Parathyroid adenoma (tissue), 2 donors: ENCODE results near the gene LAMB4.

ENCODE experiments used
- H2AFZ ChIP-seq: fragments of 300-600 bp; sonication (generic); one replicate; pipeline ENCODE4 v1.7.0; 2017; ENCODE audit warnings: antibody characterized with exemption, mild to moderate bottlenecking
- H3K27ac ChIP-seq: fragments of 300-600 bp; sonication (generic); one replicate; pipeline ENCODE4 v1.7.0; 2017
- H3K27me3 ChIP-seq: fragments of 300-600 bp; sonication (generic); one replicate; pipeline ENCODE4 v1.7.0; 2017; ENCODE audit warnings: low read length; ENCODE audit not compliant: control insufficient read depth, insufficient read depth
- H3K36me3 ChIP-seq: fragments of 300-600 bp; sonication (generic); one replicate; pipeline ENCODE4 v1.7.0; 2017; ENCODE audit warnings: low read length; ENCODE audit not compliant: control insufficient read depth, insufficient read depth
- H3K4me1 ChIP-seq: fragments of 300-600 bp; sonication (generic); one replicate; pipeline ENCODE4 v1.7.0; 2017; ENCODE audit warnings: control low read depth
- H3K4me2 ChIP-seq: fragments of 300-600 bp; sonication (generic); one replicate; pipeline ENCODE4 v1.7.0; 2017; ENCODE audit warnings: low read length
- H3K4me3 ChIP-seq: fragments of 300-600 bp; sonication (generic); one replicate; pipeline ENCODE4 v1.7.0; 2017; ENCODE audit warnings: low read depth, low read length
- H3K79me2 ChIP-seq: fragments of 300-600 bp; sonication (generic); one replicate; pipeline ENCODE4 v1.7.0; 2017; ENCODE audit warnings: control low read depth
- H3K9ac ChIP-seq: fragments of 300-600 bp; sonication (generic); one replicate; pipeline ENCODE4 v1.7.0; 2017; ENCODE audit warnings: mild to moderate bottlenecking
- H3K9me3 ChIP-seq: fragments of 300-600 bp; sonication (generic); one replicate; pipeline ENCODE4 v1.7.0; 2017; ENCODE audit warnings: low read length; ENCODE audit not compliant: control insufficient read depth
- TF ChIP-seq, protein P1 (sequence below): fragments of 300-600 bp; sonication (generic); IDR thresholded peaks from one replicate; pipeline ENCODE4 v1.7.0; 2017; ENCODE audit warnings: antibody characterized with exemption, mild to moderate bottlenecking
- donor health status: primary hyperparathyroidism.

LAMB4 gene, protein sequence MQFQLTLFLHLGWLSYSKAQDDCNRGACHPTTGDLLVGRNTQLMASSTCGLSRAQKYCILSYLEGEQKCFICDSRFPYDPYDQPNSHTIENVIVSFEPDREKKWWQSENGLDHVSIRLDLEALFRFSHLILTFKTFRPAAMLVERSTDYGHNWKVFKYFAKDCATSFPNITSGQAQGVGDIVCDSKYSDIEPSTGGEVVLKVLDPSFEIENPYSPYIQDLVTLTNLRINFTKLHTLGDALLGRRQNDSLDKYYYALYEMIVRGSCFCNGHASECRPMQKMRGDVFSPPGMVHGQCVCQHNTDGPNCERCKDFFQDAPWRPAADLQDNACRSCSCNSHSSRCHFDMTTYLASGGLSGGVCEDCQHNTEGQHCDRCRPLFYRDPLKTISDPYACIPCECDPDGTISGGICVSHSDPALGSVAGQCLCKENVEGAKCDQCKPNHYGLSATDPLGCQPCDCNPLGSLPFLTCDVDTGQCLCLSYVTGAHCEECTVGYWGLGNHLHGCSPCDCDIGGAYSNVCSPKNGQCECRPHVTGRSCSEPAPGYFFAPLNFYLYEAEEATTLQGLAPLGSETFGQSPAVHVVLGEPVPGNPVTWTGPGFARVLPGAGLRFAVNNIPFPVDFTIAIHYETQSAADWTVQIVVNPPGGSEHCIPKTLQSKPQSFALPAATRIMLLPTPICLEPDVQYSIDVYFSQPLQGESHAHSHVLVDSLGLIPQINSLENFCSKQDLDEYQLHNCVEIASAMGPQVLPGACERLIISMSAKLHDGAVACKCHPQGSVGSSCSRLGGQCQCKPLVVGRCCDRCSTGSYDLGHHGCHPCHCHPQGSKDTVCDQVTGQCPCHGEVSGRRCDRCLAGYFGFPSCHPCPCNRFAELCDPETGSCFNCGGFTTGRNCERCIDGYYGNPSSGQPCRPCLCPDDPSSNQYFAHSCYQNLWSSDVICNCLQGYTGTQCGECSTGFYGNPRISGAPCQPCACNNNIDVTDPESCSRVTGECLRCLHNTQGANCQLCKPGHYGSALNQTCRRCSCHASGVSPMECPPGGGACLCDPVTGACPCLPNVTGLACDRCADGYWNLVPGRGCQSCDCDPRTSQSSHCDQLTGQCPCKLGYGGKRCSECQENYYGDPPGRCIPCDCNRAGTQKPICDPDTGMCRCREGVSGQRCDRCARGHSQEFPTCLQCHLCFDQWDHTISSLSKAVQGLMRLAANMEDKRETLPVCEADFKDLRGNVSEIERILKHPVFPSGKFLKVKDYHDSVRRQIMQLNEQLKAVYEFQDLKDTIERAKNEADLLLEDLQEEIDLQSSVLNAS (N-terminal part only)

DNA sequence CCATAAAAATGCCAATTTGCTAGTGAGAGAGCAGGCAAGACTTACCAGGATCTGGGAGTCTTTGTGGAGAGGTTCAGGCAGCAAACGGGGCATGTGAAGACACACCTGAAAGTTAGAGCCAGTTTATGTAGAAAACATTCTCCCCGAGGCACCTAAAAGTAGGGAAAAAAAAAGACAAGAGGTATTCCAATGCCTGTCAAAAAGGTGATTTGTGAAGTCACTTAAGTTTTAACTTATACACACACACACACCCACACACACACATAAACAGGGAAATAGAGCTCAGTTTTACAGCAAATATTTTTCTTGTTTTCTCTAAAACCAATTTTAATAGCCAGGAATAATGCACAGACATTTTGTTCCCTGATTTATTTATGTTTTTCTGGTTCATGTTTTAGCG, at the start of gene LAMB4:
Gene LAMB4, minus strand, starts transcription at position 101 of the 400 bp plus-strand sequence. CDS start 7,197 bp downstream, outside the sequence.
- Histone ChIP-seq H3K4me1 (no peaks in the 10 kb centered on the region), H3K79me2 (no peaks in the 10 kb centered on the region), H3K4me3 (no peak within 1 kb of the TSS), H3K27ac (no peak within 1 kb of the TSS), H2AFZ (no peak within 1 kb of the TSS), H3K9me3 (no peaks in the 10 kb centered on the region), H3K27me3 (no peaks in the 10 kb centered on the region), H3K4me2 (no peak within 1 kb of the TSS), H3K9ac (no peak within 1 kb of the TSS), H3K36me3 (no peaks in the 10 kb centered on the region)
- TF ChIP-seq, protein P1, sequence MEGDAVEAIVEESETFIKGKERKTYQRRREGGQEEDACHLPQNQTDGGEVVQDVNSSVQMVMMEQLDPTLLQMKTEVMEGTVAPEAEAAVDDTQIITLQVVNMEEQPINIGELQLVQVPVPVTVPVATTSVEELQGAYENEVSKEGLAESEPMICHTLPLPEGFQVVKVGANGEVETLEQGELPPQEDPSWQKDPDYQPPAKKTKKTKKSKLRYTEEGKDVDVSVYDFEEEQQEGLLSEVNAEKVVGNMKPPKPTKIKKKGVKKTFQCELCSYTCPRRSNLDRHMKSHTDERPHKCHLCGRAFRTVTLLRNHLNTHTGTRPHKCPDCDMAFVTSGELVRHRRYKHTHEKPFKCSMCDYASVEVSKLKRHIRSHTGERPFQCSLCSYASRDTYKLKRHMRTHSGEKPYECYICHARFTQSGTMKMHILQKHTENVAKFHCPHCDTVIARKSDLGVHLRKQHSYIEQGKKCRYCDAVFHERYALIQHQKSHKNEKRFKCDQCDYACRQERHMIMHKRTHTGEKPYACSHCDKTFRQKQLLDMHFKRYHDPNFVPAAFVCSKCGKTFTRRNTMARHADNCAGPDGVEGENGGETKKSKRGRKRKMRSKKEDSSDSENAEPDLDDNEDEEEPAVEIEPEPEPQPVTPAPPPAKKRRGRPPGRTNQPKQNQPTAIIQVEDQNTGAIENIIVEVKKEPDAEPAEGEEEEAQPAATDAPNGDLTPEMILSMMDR, result no peak

DNA sequence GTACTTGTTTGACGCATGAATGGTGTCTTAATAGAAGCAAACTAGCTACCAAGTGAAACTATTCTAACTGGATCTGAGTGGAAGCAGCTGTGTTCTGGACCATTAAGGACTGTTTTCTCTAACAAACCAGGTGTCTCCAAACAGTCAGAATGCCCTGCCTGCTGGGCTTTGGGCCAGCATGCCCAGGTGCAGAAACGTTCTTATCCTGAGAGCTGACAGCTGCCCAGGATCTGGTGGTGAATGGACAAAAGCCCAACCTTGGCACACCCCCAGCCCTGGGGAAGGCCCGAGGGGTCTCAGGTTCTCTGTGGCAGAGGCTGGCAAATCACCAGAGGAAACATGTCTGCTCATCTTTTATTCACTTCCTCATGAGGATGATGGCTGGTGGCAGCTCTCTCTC, 48.2 kb upstream of the LAMB4 start:
- Histone ChIP-seq H3K9ac (no peak overlapping the region), H3K36me3 (no peaks in the 10 kb centered on the region), H3K27me3 (no peaks in the 10 kb centered on the region), H3K4me1 (no peaks in the 10 kb centered on the region), H3K4me2 (no peak overlapping the region), H3K79me2 (no peaks in the 10 kb centered on the region), H3K4me3 (no peak overlapping the region), H3K27ac (no peak overlapping the region), H3K9me3 (no peaks in the 10 kb centered on the region), H2AFZ (no peak overlapping the region)
- TF ChIP-seq, protein P1, result no peak

DNA sequence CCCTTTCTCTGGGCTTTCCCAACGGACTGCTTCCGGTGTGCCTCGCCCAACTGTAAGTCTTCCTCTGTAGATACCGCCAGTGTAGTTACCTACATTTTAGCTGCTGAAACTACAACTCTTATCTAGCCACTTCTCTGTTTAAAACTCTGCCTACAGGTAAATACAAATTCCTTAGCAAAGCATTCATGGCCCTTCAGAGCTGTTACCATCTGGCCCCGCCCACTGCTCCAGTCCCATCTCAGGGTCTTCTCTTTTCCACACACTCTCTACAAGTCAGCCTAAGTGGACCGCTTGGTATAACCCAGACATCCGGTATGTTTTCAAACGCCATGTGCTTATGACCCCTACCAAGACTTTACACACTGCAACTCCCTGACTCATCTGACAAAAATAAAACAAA, 41.0 kb upstream of the LAMB4 start:
- Histone ChIP-seq H3K4me1 (no peaks in the 10 kb centered on the region), H3K4me3 (no peak overlapping the region), H3K36me3 (no peaks in the 10 kb centered on the region), H3K4me2 (no peak overlapping the region), H3K79me2 (no peaks in the 10 kb centered on the region), H3K9ac (no peak overlapping the region), H2AFZ (no peak overlapping the region), H3K27me3 (no peaks in the 10 kb centered on the region), H3K27ac (no peak overlapping the region), H3K9me3 (no peaks in the 10 kb centered on the region)
- TF ChIP-seq, protein P1, result no peak

DNA sequence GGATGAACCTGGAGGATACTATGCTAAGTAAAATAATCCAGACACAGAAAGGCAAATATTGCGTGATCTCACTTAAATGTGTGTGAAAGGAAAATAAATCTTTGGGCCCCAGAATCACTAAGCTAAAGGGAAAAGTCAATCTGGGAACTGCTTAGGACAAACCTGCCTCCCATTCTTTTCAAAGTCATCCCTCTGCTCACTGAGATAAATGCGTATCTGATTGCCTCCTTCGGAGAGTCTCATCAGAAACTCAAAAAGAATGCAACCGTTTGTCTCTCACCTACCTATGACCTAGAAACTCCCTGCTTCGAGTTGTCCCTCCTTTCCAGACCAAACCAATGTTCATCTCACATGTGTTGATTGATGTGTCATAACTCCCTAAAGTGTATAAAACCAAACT, 40.1 kb upstream of the LAMB4 start:
- Histone ChIP-seq H3K79me2 (no peaks in the 10 kb centered on the region), H3K4me1 (no peaks in the 10 kb centered on the region), H3K9me3 (no peaks in the 10 kb centered on the region), H3K36me3 (no peaks in the 10 kb centered on the region), H3K4me2 (no peak overlapping the region), H3K9ac (no peak overlapping the region), H3K27ac (no peak overlapping the region), H3K27me3 (no peaks in the 10 kb centered on the region), H2AFZ (no peak overlapping the region), H3K4me3 (no peak overlapping the region)
- TF ChIP-seq, protein P1, result no peak
